Cardiac muscle cell (in vitro differentiated cells and primary cell): Measurements from ENCODE around the gene SLC25A22. TPM values are rescaled to one million over a fixed set of nuclear protein-coding genes. Genes with fewer than 3 reads are reported as not detected.

Experiments used
- DNase-seq, 2 donors: peaks; one replicate each; pipeline versions ENCODE4 v3.0.0 to v3.0.0-alpha.2; 2010 to 2017; ENCODE audit warnings: low read depth in 1 of 2, low spot score in 1 of 2
- H3K27ac ChIP-seq: fragments of 200-600 bp; sonication (generic); 2 replicates; pipeline ENCODE4 v1.5.1; 2016
- H3K27me3 ChIP-seq: fragments of 200-600 bp; sonication (generic); 2 replicates; pipeline ENCODE4 v1.6.0; 2016; ENCODE audit warnings: control low read depth
- H3K36me3 ChIP-seq: fragments of 200-600 bp; sonication (generic); 2 replicates; pipeline ENCODE4 v1.5.1; 2016; ENCODE audit warnings: control low read depth
- H3K4me1 ChIP-seq: fragments of 200-600 bp; sonication (generic); 2 replicates; pipeline ENCODE4 v1.8.1; 2017; ENCODE audit warnings: low read depth, mild to moderate bottlenecking, mixed run types
- H3K4me3 ChIP-seq: fragments of 200-600 bp; sonication (generic); 2 replicates; pipeline ENCODE4 v1.5.1; 2016; ENCODE audit warnings: mild to moderate bottlenecking
- H3K9me3 ChIP-seq: fragments of 200-600 bp; sonication (generic); 2 replicates; pipeline ENCODE4 v1.5.1; 2017; ENCODE audit warnings: low read depth, mild to moderate bottlenecking, control low read depth
- polyA plus RNA-seq: library from polyadenylated mRNA; unstranded; fragments of >200 nt; fragmentation: Nextera tagmentation; extraction: Ambion mirVana; gene quantifications from 2 replicates; pipeline ENCODE4 v1.2.1, GENCODE V29; 2016
- total RNA-seq: library from RNA; depleted of rRNA; stranded (reverse); fragments of >200 nt; gene quantifications from 2 replicates; pipeline ENCODE4 v1.2.3, GENCODE V29; 2016
- TF ChIP-seq, protein P1 (sequence below): IDR thresholded peaks from 2 replicates; pipeline ENCODE4 v1.5.1; 2012; ENCODE audit warnings: low read depth, mild to moderate bottlenecking, low read length

SLC25A22 gene
- total and polyA plus RNA-seq, 2 experiments from 2014 or later, result 17.6 to 21.2 TPM

DNA sequence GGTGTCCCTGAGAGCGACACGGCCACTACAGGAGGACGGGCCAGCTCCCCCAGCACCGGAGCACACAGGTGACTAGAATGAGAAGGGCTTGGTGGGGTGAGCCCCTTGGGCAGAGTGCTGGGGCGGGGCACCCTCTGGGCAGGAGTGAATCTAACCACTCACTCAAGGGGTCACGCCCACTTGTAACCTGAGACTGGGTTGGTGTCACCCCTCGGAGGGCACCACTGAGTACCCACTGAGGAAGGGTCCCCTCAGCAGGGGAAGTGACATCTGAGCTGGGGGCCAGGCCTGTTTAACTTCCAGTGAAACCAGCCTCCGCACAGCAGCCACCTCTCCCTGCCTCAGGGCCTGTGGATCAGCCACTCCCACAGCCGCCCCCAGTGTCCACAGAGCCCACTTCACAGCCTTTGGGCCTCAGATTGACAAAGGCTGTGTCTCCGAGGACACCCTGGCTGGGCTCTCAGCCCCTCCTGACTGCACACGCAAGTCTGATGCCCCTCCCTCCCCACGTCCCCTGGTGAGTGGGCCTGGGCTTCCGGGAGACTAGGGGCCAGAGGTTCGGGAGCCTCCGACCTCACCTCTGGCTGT, 26.4 kb downstream of the SLC25A22 start:
- H3K27ac ChIP-seq, result no peak overlapping the region
- H3K36me3 ChIP-seq, result peaks cover 16% of the 10 kb centered on the region
- H3K9me3 ChIP-seq, result no peaks in the 10 kb centered on the region
- H3K4me1 ChIP-seq, result peaks cover 5% of the 10 kb centered on the region
- no peak overlapping the region for H3K4me3 ChIP-seq
- H3K27me3 ChIP-seq, result no peaks in the 10 kb centered on the region
- TF ChIP-seq, protein P1, sequence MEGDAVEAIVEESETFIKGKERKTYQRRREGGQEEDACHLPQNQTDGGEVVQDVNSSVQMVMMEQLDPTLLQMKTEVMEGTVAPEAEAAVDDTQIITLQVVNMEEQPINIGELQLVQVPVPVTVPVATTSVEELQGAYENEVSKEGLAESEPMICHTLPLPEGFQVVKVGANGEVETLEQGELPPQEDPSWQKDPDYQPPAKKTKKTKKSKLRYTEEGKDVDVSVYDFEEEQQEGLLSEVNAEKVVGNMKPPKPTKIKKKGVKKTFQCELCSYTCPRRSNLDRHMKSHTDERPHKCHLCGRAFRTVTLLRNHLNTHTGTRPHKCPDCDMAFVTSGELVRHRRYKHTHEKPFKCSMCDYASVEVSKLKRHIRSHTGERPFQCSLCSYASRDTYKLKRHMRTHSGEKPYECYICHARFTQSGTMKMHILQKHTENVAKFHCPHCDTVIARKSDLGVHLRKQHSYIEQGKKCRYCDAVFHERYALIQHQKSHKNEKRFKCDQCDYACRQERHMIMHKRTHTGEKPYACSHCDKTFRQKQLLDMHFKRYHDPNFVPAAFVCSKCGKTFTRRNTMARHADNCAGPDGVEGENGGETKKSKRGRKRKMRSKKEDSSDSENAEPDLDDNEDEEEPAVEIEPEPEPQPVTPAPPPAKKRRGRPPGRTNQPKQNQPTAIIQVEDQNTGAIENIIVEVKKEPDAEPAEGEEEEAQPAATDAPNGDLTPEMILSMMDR, result no peak
- DNase-seq, result no peak

DNA sequence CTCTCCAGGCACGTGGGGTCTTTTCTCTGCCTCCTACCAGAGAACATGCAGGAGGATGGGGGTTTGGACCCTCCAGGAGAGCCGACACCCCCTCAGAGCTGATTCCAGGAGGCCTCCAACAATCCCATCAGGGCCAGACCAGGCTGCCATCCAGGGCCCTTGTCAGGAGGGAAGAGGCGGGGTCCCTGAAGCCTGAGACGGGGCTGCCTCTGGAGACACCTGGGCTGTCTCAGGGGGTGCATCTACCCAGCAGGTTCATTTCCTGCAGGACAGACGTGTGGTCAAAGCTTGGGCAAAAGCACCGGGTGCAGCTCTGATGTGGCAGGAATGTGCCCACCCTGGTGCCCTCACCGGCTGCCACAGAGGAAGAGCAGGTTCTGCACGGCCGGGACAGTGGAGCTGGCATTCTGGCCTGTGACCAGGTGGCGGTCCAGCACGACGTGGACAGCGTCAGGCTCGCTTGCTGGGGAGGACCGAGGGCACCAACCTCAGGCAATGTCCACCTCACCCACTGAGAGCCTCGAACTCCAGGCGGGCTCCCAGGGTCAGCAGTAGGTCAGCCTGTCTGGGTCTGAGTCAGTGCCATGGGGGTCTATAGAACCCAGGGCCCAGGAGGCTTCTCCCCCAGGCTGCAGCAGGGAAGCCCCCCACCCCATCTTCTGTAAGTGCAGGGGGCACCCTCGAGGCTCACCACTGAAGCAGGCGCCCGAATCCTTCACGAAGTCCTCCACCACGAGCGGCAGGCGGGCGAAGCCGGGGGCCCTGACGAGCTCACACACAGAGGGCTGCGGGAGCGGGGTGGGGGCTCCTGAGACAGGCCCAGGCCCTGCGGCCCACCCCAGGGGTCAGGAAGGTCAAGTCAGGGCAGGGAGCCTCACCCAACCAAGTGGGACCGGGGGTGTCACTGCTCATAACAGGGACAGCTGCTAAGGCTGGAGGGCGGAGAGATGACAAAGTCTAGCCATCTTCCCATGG, 27.2 kb downstream of the SLC25A22 start:
- Histone ChIP-seq H3K27ac (no peak overlapping the region), H3K4me1 (no peaks in the 10 kb centered on the region), H3K4me3 (no peak overlapping the region), H3K27me3 (no peaks in the 10 kb centered on the region), H3K9me3 (no peaks in the 10 kb centered on the region), H3K36me3 (peaks cover 16% of the 10 kb centered on the region)
- no peak for DNase-seq
- TF ChIP-seq, protein P1, result no peak

DNA sequence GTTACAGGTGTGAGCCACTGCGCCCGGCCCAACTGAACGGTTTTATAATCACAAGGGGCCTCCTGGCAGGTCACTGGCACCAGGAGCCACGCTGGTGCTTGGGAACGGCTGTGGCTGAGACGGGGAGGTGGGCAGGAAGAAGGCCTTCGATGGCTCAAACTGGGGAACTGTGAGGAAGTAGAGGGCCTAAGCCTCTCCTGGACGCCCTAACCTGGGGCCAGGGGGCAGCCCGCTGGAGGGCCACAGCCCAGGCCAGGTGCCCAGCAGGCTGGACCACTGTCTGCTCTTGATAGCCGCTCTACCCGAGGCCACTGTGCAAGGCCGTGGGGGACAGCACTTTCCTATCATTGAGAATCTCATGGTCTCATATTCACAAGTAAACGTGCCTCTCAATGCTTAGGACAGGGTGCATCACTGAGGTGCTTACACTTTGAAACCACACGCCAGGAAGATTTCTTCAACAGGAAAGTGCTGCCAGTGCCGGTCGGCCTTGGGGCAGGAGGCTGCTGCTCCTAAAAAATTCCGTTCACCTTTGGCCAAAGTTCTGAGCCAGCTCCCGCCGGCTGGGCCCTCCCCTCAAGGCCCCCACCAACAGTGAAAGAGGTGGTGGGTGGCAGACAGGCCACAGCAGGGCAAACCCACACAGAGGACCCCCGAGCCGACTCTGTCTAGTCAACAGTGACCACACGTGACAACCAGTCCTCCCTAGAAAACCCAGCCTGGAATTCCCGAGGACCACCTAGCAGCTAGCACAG, 28.0 kb downstream of the SLC25A22 start:
- H3K9me3 ChIP-seq, result no peaks in the 10 kb centered on the region
- H3K27ac ChIP-seq, result no peak overlapping the region
- no peaks in the 10 kb centered on the region for H3K4me1 ChIP-seq
- H3K4me3 ChIP-seq, result no peak overlapping the region
- no peaks in the 10 kb centered on the region for H3K27me3 ChIP-seq
- H3K36me3 ChIP-seq, result peaks cover 16% of the 10 kb centered on the region
- TF ChIP-seq, protein P1, result no peak
- no peak for DNase-seq

DNA sequence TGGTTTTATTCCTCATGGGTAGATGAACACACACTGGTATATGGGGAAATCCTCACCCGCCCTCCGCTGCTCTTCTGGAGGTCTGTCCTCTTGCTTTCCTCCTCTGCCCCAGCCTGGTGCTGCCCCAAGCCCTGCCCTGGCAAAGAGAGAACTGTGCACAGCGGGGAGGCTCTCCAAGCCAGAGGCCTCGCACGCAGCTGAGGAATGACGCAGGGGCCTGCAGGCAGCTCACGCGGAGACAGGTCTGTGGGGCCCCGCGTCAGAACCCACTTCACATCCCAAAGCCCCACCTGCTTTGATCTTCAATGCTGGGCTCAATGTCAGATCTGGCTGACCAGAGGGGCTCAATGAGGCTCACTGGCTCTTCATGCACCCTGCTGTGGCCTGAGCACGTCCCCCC, 30.8 kb downstream of the SLC25A22 start:
- DNase-seq, result no peak
- no peak overlapping the region for H3K4me3 ChIP-seq
- no peaks in the 10 kb centered on the region for H3K4me1 ChIP-seq
- no peaks in the 10 kb centered on the region for H3K9me3 ChIP-seq
- TF ChIP-seq, protein P1, result no peak
- no peak overlapping the region for H3K27ac ChIP-seq
- no peaks in the 10 kb centered on the region for H3K27me3 ChIP-seq
- H3K36me3 ChIP-seq, result peaks cover 20% of the 10 kb centered on the region

DNA sequence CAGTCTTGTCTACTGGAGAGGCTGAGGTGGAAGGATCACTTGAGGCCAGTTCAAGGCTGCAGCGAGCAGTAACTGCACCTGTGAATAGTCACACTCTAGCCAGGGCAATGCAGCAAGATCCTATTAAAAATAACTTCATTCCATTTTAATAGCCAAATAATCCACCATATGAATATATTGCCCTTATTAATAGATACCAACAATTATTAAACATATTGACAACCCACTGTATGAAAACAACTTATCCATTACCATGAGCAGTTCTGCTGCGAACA, 31.2 kb downstream of the SLC25A22 start:
- Histone ChIP-seq H3K27ac (no peak overlapping the region), H3K36me3 (peaks cover 22% of the 10 kb centered on the region), H3K4me3 (no peak overlapping the region), H3K27me3 (no peaks in the 10 kb centered on the region), H3K4me1 (no peaks in the 10 kb centered on the region), H3K9me3 (no peaks in the 10 kb centered on the region)
- no peak for DNase-seq
- TF ChIP-seq, protein P1, result no peak
